Vagina (tissue), 2 donors: ENCODE measurements around the gene FAM118B.

Experiments used
- CTCF ChIP-seq, 3 experiments: fragments of 450-650 bp in 2 of 3; fragments of 200-600 bp in 1 of 3; sonication (generic) in 1 of 3; IDR thresholded peaks; one replicate each; pipeline ENCODE4 v1.5.1; 2017 to 2019; ENCODE audit warnings: antibody characterized with exemption in 3 of 3, mild to moderate bottlenecking in 2 of 3, moderate library complexity in 2 of 3
- POLR2AphosphoS5 ChIP-seq, 2 donors: sonication (generic); formaldehyde crosslinking; IDR thresholded peaks; one replicate each; pipeline ENCODE4 v1.9.0; 2017; ENCODE audit warnings: antibody characterized with exemption in 2 of 2, mild to moderate bottlenecking in 2 of 2, low read depth in 1 of 2; ENCODE audit not compliant: insufficient read depth in 1 of 2

- TF ChIP-seq CTCF (IDR thresholded peaks at IDR 0.05): peak; percentile 81 to 90 (median 89)
- TF ChIP-seq POLR2AphosphoS5 (IDR thresholded peaks at IDR 0.05; ENCODE audit: insufficient read depth in 1 of 2, low read depth in 1 of 2): peak in 1 of 2 donors; percentile 13
Observed at GRCh38 chr11:126310200-126310991, 98.8 kb downstream of the FAM118B start.
